Endometrial microvascular endothelial cells (primary cell): ENCODE results near the gene MED12L. TPM values are rescaled to one million over a fixed set of nuclear protein-coding genes. Genes with fewer than 3 reads are reported as not detected.

Source experiments
- in situ Hi-C: cut with HindIII; loops from 2 replicates; pipeline ENCODE4 v1.10.0; 2017; ENCODE audit warnings: low sequenced_read_pairs, low pct_unique_long_range_greater_than_20kb; ENCODE audit errors: inconsistent ontology term
- total RNA-seq: library from RNA; depleted of rRNA; stranded (reverse); fragments of >200 nt; gene quantifications from one replicate; pipeline ENCODE4 v1.2.3, GENCODE V29; 2015; ENCODE audit errors: inconsistent ontology term

Gene MED12L
- total RNA-seq, 1 donor from 2014 or later, result not detected

GRCh38 chr3:151480492-151480891 is 395.0 kb downstream of the MED12L start:
- in situ Hi-C loops, result no loop called here

GRCh38 chr3:151483488-151483887 is 398.0 kb downstream of the MED12L start:
- in situ Hi-C loops, result no loop called here

- in situ Hi-C loops, result no loop called here
These were observed 398.6 kb downstream of the MED12L start for GRCh38 chr3:151483961-151484520.

Other genes with a start within 250 kb of the MED12L start
- gene MINDY4B, start 180.2 kb upstream of the MED12L start, total RNA-seq, result not detected
- gene CLRN1, start 112.9 kb upstream of the MED12L start, total RNA-seq, result not detected
- not detected for gene GPR171, start 117.6 kb downstream of the MED12L start, total RNA-seq
- not detected for gene P2RY14, start 192.9 kb downstream of the MED12L start, total RNA-seq
- gene GPR87, start 231.2 kb downstream of the MED12L start, total RNA-seq, result not detected
- gene P2RY13, start 243.9 kb downstream of the MED12L start, total RNA-seq, result not detected